SH-SY5Y (cell line): ENCODE results near the gene USE1.

Experiments
- GATA2 ChIP-seq: IDR thresholded peaks from 2 replicates; pipeline ENCODE4 v1.6.1; 2011; ENCODE audit warnings: mild to moderate bottlenecking, low read depth, low read length
- GATA3 ChIP-seq: IDR thresholded peaks from 2 replicates; pipeline ENCODE4 v1.6.1; 2011; ENCODE audit warnings: low read depth, mild to moderate bottlenecking, low read length, moderate library complexity

DNA sequence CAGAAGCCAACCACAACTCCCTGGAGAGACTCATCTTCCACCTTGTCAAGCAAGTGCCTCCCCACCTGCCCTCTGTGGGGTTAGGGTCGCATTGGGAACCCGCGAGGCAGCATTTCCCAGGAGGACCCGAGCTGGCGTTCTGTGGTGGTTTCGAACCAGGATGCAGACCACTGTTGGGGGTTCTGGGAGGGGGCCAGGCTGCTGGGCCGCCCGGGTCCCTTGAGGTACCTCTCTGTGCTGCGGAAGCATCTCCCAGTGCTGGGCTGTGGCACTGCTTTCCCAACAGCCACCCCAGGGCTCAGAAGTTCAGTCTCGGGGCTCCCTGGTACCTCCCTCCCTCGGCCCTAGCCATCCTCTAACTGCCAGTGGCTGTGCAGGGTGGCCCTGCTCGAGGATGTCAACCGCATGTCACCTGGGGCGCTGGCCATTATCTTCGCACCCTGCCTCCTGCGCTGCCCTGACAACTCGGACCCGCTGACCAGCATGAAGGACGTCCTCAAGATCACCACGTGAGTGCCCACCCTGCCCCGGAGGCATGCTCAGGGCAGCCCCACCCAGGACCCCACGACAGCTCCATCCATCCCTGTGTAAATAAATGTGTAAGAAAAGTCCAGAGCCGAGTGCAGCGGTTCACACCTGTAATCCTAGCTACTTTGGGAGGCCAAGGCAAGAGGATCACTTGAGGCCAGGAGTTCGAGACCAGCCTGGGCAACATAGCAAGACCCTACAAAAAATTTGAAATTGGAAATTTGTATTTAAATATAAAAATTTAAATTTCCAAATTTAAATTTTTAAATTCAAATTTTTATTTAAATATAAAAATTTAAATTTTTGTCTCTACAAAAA lies 8.2 kb upstream of the USE1 start:
- TF ChIP-seq GATA2 (no peak), GATA3 (no peak)
